GM20000 (cell line): Measurements from ENCODE around the gene SPANXN1.
"Not testable (repeated sequence)": the region's sequence is repeated elsewhere in the genome, so short reads cannot be mapped to it uniquely, and the experiment has no call there.

Source experiments
- DNase-seq: peaks from one replicate; pipeline ENCODE4 v3.0.0; 2012; ENCODE audit warnings: low spot score
- CTCF ChIP-seq: IDR thresholded peaks from 2 replicates; pipeline ENCODE4 v1.5.1; 2012; ENCODE audit warnings: mild to moderate bottlenecking, control low read depth; ENCODE audit errors: extremely low read depth, missing control alignments

Gene SPANXN1, protein sequence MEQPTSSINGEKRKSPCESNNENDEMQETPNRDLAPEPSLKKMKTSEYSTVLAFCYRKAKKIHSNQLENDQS

DNA sequence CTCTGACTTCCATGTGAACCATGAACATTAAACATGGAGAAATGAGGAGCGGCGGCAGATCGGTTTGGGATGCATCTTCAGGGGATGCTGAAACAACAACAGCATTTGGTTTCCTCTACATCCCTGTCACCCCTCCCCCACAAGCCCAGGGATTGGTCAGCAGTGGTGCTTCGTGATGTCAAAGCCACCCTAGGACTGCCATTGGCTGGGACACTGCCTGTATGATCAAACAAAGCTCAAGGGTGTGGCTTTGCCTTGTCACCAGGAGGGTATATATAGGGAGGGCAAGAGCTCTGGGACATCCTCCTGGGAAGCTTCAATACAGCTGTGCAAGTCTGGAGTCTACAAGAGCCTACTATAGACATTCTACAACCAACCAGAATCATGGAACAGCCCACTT, at the start of gene SPANXN1:
Gene SPANXN1, plus strand, starts transcription at position 301 of the 400 bp plus-strand sequence. Its CDS starts 84 bp downstream, at position 385.
- not testable (repeated sequence) for DNase-seq

GRCh38 chrX:145199078-145199477, 48.2 kb upstream of the SPANXN1 start:
- DNase-seq = no peak
- TF ChIP-seq CTCF = no peak

GRCh38 chrX:145213504-145213903, 33.8 kb upstream of the SPANXN1 start:
- DNase-seq = no peak
- no peak for TF ChIP-seq CTCF

GRCh38 chrX:145292218-145292617, 44.9 kb downstream of the SPANXN1 start:
- TF ChIP-seq CTCF = no peak
- DNase-seq = no peak
